Measurements from ENCODE around the gene YAE1. TPM values are rescaled to one million over a fixed set of nuclear protein-coding genes. Genes with fewer than 3 reads are reported as not detected.
A peak's percentile ranks its signal among the peaks of the same experiment; 100 is the strongest.

The YAE1 gene
- total and polyA plus RNA-seq, 2 of the 13 experiments (the other 11 are each of a cell fraction or from before 2014, with no cell fraction given) = 18.7 to 28.3 TPM

DNA sequence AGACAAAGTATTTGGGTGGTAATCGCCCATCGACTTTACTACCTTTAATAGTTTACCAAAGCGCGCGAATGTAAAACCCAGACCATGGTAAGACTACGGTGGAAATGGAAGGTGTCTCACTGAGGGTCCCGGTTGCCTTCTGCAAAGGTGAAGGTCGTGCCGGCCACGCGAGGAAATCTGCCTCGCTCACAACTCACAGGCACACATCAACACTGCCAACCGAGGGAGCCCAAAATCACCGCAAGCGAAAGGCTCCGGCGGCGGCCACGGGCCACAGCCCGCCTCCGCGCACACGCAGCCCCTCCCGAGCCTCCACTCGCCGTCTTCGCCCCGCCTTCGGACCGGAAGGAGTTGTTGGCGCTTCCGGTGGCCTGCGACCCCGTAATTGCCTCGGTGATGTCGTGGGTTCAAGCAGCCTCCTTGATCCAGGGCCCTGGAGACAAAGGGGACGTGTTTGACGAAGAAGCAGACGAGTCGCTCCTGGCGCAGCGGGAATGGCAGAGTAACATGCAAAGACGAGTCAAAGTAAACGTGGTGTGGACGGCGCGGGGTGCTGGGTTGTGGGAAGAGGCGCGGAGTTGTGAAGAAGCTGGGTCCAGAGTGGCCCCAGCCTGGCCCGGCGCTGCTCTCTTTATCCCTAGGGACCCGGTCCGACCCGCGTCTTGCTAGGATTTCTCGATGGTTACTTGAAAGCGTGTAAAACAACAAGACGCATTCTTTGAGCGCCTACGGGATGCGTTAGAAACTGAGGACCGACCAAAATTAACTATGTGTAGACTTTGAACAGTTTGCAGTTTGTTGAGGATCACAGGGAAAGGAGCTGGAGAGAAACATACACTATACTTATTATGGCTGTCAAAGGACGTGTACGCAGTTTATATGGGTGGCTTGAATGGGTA, at the start of gene YAE1 (continued):
- TF ChIP-seq, protein P1, sequence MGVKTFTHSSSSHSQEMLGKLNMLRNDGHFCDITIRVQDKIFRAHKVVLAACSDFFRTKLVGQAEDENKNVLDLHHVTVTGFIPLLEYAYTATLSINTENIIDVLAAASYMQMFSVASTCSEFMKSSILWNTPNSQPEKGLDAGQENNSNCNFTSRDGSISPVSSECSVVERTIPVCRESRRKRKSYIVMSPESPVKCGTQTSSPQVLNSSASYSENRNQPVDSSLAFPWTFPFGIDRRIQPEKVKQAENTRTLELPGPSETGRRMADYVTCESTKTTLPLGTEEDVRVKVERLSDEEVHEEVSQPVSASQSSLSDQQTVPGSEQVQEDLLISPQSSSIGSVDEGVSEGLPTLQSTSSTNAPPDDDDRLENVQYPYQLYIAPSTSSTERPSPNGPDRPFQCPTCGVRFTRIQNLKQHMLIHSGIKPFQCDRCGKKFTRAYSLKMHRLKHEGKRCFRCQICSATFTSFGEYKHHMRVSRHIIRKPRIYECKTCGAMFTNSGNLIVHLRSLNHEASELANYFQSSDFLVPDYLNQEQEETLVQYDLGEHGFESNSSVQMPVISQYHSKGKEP (CRISPR knock-in tag; IDR thresholded peaks at IDR 0.05) = peak; percentile 82
- TF ChIP-seq WIZ (CRISPR knock-in tag; IDR thresholded peaks at IDR 0.05) = peak; percentile 87; the same call in 1 of the 2 replicates
- TF ChIP-seq, protein P2, sequence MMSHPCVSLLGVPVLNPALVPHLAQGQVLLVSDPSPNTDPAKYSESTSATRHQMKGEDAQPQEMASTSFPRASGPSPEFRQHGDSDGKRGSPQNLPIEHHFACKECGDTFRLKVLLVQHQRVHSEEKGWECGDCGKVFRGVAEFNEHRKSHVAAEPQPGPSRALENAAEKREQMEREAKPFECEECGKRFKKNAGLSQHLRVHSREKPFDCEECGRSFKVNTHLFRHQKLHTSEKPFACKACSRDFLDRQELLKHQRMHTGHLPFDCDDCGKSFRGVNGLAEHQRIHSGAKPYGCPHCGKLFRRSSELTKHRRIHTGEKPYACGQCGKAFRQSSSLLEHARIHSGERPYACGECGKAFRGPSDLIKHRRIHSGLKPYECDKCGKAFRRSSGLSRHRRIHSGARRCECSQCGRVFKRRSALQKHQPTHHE (CRISPR knock-in tag; IDR thresholded peaks at IDR 0.05; ENCODE audit: borderline replicate concordance) = peak; percentile 75; the same call in 1 of the 2 replicates
- peak; percentile 70 for TF ChIP-seq ZMYM3 (CRISPR knock-in tag; IDR thresholded peaks at IDR 0.05)
- no peak for TF ChIP-seq ATRX (CRISPR knock-in tag; IDR thresholded peaks at IDR 0.05; ENCODE audit: borderline replicate concordance)
- TF ChIP-seq ZBTB3 (CRISPR knock-in tag; IDR thresholded peaks at IDR 0.05; ENCODE audit: borderline replicate concordance, low read depth) = peak; percentile 57; the same call in 1 of the 2 replicates
- peak; percentile 76; the same call in 1 of the 2 replicates for TF ChIP-seq ZBTB38 (CRISPR knock-in tag; IDR thresholded peaks at IDR 0.05)
- 0 out of 2 replicates have a peak, but pooled peaks have one; percentile 6 for TF ChIP-seq SOX13 (IDR thresholded peaks at IDR 0.05)
- no peak for TF ChIP-seq SOX13 (CRISPR knock-in tag; conservative IDR thresholded peaks at IDR 0.05 in 1 of 2, IDR thresholded peaks at IDR 0.05 in 1 of 2)
- peak; percentile 83 for TF ChIP-seq ZNF670 (CRISPR knock-in tag; IDR thresholded peaks at IDR 0.05; ENCODE audit: borderline replicate concordance)
- TF ChIP-seq CAMTA2 (CRISPR knock-in tag; IDR thresholded peaks at IDR 0.05; ENCODE audit: borderline replicate concordance) = peak; percentile 88; the same call in 1 of the 2 replicates
- no peak for TF ChIP-seq GPN1 (CRISPR knock-in tag; IDR thresholded peaks at IDR 0.05; ENCODE audit: borderline replicate concordance)
- no peak for TF ChIP-seq ZNF282 (IDR thresholded peaks at IDR 0.05; ENCODE audit: partially characterized antibody)
- TF ChIP-seq GATAD2A (CRISPR knock-in tag; IDR thresholded peaks at IDR 0.05) = peak; percentile 67
- TF ChIP-seq LCORL (IDR thresholded peaks at IDR 0.05) = no peak
- TF ChIP-seq LCORL (CRISPR knock-in tag; IDR thresholded peaks at IDR 0.05) = no peak
- TF ChIP-seq NFE2 (CRISPR knock-in tag; IDR thresholded peaks at IDR 0.05) = no peak
- 0 out of 2 replicates have a peak, but pooled peaks have one; percentile 8 for TF ChIP-seq ELF3 (CRISPR knock-in tag; IDR thresholded peaks at IDR 0.05)
- peak; percentile 92; the same call in 1 of the 2 replicates for TF ChIP-seq ZNF788 (CRISPR knock-in tag; IDR thresholded peaks at IDR 0.05; ENCODE audit: borderline replicate concordance)
- TF ChIP-seq MBD4 (IDR thresholded peaks at IDR 0.05; ENCODE audit: borderline replicate concordance, low read length) = no peak
- TF ChIP-seq PITX1 (CRISPR knock-in tag; IDR thresholded peaks at IDR 0.05) = peak; percentile 84; the same call in 1 of the 2 replicates
- no peak for TF ChIP-seq ZNF446 (CRISPR knock-in tag; IDR thresholded peaks at IDR 0.05)
- TF ChIP-seq, protein P3, sequence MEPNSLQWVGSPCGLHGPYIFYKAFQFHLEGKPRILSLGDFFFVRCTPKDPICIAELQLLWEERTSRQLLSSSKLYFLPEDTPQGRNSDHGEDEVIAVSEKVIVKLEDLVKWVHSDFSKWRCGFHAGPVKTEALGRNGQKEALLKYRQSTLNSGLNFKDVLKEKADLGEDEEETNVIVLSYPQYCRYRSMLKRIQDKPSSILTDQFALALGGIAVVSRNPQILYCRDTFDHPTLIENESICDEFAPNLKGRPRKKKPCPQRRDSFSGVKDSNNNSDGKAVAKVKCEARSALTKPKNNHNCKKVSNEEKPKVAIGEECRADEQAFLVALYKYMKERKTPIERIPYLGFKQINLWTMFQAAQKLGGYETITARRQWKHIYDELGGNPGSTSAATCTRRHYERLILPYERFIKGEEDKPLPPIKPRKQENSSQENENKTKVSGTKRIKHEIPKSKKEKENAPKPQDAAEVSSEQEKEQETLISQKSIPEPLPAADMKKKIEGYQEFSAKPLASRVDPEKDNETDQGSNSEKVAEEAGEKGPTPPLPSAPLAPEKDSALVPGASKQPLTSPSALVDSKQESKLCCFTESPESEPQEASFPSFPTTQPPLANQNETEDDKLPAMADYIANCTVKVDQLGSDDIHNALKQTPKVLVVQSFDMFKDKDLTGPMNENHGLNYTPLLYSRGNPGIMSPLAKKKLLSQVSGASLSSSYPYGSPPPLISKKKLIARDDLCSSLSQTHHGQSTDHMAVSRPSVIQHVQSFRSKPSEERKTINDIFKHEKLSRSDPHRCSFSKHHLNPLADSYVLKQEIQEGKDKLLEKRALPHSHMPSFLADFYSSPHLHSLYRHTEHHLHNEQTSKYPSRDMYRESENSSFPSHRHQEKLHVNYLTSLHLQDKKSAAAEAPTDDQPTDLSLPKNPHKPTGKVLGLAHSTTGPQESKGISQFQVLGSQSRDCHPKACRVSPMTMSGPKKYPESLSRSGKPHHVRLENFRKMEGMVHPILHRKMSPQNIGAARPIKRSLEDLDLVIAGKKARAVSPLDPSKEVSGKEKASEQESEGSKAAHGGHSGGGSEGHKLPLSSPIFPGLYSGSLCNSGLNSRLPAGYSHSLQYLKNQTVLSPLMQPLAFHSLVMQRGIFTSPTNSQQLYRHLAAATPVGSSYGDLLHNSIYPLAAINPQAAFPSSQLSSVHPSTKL (CRISPR knock-in tag; IDR thresholded peaks at IDR 0.05) = peak; percentile 75
- 0 out of 2 replicates have a peak, but pooled peaks have one; percentile 75 for TF ChIP-seq SRY (CRISPR knock-in tag; IDR thresholded peaks at IDR 0.05)

All from HepG2 (cell line).